Esophagus squamous epithelium (tissue), 4 donors: ENCODE data around the gene FCHSD1.

Experiments
- CTCF ChIP-seq, 6 experiments: fragments of 450-650 bp in 4 of 6; fragments of 200-600 bp in 2 of 6; sonication (generic) in 2 of 6; IDR thresholded peaks; one replicate each; pipeline ENCODE4 v1.5.1; 2016 to 2019; ENCODE audit warnings: antibody characterized with exemption in 6 of 6, mild to moderate bottlenecking in 4 of 6, moderate library complexity in 4 of 6
- POLR2A ChIP-seq, 4 donors: fragments of 450-650 bp; IDR thresholded peaks; one replicate each; pipeline ENCODE4 v1.6.1; 2017; ENCODE audit warnings: antibody characterized with exemption in 4 of 4, mild to moderate bottlenecking in 4 of 4, moderate library complexity in 3 of 4

- TF ChIP-seq CTCF (IDR thresholded peaks at IDR 0.05) (no peak), POLR2A (IDR thresholded peaks at IDR 0.05) (no peak)
Measured at GRCh38 chr5:141669520-141669919, 18.3 kb upstream of the FCHSD1 start.
